ENCODE measurements around the gene BRINP1. TPM values are rescaled to one million over a fixed set of nuclear protein-coding genes. Genes with fewer than 3 reads are reported as not detected.

Gene BRINP1, protein sequence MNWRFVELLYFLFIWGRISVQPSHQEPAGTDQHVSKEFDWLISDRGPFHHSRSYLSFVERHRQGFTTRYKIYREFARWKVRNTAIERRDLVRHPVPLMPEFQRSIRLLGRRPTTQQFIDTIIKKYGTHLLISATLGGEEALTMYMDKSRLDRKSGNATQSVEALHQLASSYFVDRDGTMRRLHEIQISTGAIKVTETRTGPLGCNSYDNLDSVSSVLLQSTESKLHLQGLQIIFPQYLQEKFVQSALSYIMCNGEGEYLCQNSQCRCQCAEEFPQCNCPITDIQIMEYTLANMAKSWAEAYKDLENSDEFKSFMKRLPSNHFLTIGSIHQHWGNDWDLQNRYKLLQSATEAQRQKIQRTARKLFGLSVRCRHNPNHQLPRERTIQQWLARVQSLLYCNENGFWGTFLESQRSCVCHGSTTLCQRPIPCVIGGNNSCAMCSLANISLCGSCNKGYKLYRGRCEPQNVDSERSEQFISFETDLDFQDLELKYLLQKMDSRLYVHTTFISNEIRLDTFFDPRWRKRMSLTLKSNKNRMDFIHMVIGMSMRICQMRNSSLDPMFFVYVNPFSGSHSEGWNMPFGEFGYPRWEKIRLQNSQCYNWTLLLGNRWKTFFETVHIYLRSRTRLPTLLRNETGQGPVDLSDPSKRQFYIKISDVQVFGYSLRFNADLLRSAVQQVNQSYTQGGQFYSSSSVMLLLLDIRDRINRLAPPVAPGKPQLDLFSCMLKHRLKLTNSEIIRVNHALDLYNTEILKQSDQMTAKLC
- polyA plus RNA-seq (ENCODE audit: insufficient read length in 4 of 4): 1 to 10 TPM; 3.5 to 7.1 (median 5.9) TPM

DNA sequence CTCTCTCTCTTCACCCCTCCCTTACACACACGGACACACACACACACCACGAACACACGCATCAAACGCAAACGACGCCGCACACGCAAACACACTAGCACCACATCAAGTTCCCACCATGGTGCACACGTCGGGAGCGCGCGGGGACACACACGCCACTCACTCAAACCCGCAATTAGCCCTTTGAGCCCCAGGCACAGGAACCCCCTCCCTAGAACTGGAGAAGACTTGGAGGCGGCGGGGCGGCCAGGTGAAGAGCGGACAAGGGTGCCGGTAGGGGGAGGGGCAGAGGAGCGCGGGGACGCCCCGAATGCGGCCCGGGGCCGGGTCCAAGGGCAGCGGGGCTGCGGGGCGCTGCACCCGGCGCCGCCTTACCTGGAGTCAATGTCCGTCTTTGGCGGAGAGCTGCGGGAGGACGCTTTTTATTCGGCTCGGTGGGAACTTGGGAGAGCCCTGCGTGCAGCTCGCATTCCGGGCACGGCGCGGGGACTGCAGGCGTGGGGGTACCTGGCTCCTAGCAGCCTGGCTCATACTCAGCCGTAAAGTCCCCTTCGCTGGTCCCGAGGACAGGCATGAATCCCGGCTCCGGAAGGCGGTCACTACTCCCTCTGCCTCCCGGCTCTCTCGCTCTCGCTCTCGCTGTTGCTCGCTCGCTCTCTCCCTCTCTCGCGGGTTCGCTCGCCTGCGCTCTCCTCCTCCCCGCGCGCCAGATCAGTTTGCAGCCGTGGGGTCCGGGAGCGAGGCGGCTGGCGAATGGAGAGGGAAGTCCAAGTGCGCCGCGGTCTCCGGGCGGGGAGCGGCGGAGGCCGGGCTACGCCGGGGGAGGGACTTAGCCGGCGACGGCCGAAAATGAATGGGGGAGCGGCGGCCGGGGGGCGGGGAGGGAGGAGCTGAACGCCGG, at the start of gene BRINP1:
Gene BRINP1, minus strand, starts transcription at position 755 of the 901 bp plus-strand sequence. CDS start 56,080 bp downstream, outside the sequence.
- peak in 1 of 4 donors; percentile 40 for DNase-seq (ENCODE audit: low read depth in 4 of 4, low spot score in 3 of 4)

DNA sequence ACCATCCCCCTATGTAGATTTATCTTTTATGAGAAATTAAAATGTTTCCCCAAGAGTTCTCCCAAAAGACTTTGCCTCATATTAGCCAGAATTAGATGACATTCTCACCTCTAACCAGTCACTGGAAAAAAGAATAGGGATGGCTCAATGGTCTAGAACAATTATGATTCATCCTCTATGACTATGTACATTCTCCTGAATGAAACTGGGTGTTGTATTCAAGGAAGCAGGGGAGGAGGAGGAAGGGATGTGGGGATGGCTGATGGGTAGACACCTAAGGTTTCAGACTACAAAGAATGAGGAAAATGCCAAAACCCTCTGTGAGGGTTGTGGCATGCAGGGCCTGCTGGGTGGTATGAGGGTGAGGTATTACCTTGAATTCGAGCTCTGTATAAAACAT, 49.5 kb upstream of the BRINP1 start:
- DNase-seq (ENCODE audit: low read depth in 4 of 4, low spot score in 3 of 4): no peak

DNA sequence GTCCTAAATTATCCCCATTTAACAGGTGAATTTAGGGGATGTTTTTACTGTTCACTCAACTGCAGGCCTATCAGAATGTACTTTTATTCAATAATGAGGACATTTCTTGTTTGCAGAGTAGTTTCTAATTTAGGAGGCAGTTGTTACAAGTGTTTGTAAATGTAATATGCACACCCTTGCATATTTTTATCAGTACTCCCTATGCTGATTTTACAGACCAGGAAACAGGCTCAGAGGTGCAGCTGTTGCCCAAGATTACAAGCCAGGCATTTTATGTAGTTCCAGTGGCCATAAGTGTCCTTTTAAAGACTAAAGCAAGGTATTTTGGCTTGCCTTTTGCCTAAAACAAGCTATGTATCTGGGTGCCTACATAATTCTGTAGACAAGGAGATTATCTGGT, 47.6 kb upstream of the BRINP1 start:
- DNase-seq (ENCODE audit: low read depth in 4 of 4, low spot score in 3 of 4): no peak

DNA sequence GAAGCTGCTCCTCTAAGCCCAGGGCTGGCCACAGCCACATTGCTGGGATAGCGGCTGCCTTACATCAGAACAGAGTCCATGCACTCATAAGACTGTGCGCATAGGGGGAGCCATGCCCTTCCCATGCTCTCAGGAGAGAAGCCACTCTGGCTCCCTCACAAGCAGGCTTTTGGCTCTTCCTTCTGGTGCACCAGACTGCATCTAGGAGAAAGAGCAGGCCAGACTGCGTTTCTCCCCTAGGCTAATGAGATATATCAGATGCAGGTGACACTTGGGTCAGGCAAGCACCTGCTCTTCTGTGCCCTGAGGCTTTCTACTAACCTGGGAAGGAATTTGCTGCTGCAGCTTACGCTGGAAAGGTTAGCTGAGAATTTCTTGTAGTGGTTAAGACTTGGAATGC, 43.2 kb upstream of the BRINP1 start:
- DNase-seq (ENCODE audit: low read depth in 4 of 4, low spot score in 3 of 4): peak in 1 of 4 donors; percentile 1

DNA sequence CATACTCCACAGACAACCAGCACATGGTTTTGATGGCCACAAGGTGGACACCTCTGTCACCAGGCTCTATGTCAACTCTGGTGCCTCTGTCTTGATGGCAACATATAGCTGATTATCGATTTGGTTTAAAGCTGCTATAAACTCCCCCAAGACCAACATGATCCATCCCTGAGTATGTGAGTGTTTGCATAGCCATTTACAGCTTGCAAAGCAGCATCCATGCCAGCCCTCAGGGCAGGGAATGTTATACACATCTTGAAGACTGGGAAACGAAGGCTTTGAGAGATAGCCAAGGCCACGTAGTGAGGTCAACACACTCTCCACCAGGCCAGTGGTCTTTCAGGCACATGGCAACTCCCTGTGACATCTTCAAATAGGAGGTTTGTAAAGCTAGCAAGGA, 40.3 kb upstream of the BRINP1 start:
- DNase-seq (ENCODE audit: low read depth in 4 of 4, low spot score in 3 of 4): no peak

DNA sequence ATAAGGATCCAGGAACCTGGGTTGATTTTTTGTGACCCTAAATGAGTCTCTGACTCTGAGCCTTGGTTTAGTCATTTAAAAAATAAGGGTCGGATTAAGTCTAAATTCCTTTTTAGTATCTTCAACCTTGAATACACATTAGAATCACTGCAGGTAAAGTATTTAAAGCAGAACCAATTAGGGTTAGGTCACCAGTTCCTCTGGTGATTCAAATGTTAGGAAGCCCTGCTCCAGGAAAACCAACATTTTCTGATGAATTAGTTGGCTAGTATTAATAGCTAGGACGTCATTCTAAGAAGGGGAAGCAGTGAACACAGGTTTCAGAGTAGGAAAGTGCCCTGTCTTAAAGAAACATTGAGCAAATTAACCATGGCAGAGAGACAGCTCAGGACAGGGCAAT, 31.4 kb upstream of the BRINP1 start:
- no peak for DNase-seq (ENCODE audit: low read depth in 4 of 4, low spot score in 3 of 4)

DNA sequence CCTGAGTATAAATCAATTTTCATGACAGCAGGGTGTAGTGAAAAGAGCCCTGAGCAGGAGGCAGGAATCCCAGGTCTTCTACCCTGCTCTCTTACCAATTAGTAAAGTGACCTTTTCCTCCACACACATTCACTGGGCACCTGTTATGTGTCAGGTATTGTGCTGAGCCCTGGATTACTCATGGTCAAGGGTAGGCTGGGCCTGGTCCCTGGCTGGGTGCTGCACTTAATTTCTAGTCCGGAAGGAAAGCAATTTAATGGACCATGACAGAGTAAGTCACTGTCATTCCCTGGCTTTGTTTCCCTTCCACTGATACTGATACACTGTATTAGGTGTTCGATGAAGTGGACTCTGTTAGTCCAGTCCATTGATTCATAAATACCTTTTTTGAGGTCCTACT, 29.1 kb upstream of the BRINP1 start:
- no peak for DNase-seq (ENCODE audit: low read depth in 4 of 4, low spot score in 3 of 4)

DNA sequence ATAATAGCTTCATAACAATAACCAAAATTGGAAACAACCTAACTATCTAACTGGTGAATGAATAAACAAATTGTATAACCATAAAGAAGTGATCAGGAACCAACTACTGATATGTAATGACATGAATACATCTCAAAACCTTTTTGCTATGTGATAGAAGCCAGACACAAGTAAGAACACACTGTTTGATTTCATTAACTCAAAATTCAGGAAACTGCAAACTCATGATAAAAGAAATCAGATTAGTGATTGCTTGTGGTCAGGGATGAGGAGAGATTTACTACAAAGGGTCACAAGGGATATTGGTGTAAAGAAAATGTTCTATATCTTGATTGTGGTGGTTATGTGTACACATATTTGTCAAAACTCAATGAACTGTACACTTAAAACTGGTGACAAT, 22.6 kb upstream of the BRINP1 start:
- no peak for DNase-seq (ENCODE audit: low read depth in 4 of 4, low spot score in 3 of 4)

DNA sequence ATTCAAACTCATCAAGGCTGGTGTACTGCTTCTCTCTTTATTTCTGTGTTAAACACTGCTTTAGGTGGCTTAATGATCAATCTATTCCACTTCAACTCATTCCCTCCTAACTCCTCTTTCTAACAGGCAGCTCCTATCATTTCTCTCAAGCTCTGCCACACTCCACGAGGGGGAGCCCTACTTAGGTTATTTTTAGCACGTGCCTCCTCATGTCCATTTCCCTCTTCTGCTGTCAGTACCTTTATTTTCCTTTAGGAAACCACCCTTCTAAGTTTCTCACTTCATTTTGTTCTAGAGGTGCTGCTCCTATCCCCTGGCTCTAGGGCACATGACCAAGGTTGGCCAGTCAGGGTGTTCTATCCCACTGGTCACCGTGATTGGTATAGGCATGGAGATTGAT, 6.7 kb upstream of the BRINP1 start:
- no peak for DNase-seq (ENCODE audit: low read depth in 4 of 4, low spot score in 3 of 4)

DNA sequence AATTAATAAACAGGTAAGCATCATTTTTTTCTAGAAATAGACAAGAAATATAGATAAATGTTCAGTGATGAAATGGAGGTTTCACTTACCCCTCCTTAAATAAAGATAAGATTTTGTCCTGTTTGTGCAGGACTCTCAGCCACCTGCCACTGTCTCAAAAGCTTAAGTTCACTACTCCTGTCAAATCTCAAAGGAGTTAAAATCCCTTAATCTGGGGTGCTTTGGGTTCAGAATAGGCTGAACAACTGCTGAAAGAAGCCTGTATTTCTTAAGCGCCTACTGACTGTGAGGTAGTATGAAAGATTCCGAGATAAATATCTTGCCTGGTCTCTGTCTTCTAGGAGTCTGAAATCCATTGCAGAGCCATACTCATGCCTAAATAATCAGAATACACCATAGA, 3.7 kb upstream of the BRINP1 start:
- DNase-seq (ENCODE audit: low read depth in 4 of 4, low spot score in 3 of 4): no peak

DNA sequence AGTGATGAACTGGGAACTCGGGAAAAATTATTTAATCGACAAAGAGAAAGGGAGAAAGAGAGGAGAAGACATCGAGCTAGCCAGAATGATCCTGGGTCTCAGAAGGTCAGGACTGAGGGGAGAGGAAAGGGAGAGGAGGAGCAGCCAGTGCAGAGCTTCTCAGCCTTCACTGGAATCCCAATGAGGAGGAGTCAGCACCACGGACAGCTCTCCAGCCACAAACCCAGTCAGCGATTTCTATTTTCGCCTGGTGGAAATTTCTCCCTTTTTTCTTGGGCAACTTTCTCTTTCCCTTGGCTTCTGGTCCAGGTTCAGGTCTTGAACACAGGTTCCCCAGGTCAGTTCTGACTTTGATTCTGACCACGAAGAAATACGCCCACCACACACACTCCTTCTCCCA, 1.6 kb upstream of the BRINP1 start:
- DNase-seq (ENCODE audit: low read depth in 4 of 4, low spot score in 3 of 4): peak in 2 of 4 donors; percentile 44 to 65

DNA sequence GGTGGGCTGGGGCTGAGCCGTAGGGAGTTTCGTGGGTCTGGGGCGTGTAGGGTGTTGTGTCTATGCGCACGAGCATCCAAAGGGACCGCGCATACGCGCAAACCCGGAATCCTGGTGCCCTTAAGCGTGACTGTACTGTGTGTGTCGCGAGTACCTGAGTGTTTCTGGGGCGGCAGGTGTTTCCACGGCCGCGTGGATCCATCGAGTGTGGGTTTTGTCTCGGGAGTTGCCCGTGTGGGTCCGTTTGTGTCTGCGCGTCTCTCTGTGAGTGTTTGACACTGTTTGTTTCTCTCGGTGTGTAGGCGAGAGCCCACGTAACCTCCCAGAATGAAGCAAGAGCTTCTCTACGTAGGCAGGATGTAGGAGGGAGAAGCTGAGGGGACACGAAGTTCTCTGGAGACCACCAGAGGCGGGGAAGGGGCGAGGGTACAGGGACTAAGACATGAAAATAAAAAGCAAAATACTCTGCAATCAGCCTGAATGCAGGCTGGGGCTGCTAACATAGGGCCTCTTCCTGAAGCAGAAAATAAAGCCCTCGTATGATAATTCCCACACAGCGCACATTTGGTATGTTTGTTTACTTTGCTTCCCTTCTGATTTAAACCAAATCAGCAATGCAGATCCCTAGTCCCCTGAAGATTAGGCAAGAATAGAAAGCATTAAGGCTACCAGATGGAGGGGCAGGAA, 588 bp upstream of the BRINP1 start:
- DNase-seq (ENCODE audit: low read depth in 4 of 4, low spot score in 3 of 4): no peak

DNA sequence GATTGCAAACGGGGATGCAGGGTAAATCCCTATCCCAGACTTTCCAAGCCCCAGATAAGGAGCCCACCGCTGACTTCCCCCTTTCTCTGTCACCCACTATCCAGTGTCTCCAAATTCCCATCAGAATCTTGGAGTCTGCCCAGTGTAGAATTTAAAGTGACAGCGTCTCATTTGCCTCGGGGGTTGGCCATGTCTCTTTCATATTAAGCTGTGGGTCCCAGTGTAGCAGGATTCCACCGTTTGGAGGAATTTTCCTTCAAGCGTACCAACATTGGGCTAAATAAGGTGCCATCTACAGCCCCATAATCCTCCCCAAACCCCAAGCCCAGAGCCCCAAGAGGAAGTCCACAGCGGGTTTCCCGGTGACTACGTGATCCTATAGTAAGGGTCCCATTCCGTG, 1.1 kb downstream of the BRINP1 start:
- DNase-seq (ENCODE audit: low read depth in 4 of 4, low spot score in 3 of 4): no peak

DNA sequence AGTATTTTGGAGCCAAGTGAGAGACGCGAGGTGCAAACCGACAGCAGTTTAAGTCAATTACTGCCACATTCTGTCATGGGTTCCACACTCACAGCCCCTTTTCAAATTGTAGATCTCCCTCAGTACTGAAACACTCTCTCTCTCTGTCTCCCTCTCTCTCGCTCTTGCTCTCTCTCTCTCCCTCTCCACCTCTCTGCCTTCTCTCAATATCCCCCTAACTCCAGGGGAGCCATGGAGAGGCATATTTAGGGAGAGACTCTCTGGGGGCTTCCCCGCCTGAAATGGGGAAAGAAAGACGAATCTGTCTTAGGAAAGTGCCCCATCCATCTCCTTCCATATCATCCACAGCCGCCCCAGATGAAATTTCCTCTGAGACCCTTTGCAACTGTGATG, 1.6 kb downstream of the BRINP1 start:
- no peak for DNase-seq (ENCODE audit: low read depth in 4 of 4, low spot score in 3 of 4)

DNA sequence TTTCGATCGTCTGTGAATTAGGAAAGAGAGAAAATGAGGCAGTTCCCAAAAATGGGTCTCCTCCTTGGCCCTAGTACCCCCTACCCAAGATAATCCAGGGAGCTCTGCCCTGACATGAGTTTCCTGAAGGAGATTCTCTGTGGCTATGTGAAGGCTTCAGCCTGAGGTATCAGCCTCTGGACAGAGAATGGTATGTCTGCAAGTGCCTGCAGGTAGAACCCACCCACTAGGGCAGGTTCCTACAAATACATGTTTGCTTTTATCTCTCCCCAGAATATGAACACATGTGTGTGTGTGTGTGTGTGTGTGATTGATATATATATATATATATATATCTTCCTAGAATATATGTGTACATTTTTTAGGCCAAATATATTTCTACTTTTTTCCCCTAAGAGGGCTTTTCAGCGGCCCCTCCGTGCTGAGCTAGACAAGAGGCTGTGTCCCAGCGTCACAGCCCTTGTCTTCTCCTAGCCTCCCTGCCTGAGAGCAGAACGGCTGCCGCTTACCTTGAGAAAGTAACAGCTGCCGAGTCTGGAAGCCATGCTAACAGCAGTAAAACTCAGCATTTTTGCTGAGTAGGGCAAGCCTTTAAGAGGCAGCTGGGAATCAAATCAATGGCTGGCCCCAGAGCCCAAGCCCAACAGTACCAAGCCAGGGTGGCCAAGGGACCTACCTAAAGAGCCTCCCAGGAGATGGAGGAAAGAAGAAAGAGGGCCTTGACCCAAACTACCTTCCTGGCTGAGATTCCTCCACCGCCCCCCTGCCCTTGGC, 2.1 kb downstream of the BRINP1 start:
- no peak for DNase-seq (ENCODE audit: low read depth in 4 of 4, low spot score in 3 of 4)

DNA sequence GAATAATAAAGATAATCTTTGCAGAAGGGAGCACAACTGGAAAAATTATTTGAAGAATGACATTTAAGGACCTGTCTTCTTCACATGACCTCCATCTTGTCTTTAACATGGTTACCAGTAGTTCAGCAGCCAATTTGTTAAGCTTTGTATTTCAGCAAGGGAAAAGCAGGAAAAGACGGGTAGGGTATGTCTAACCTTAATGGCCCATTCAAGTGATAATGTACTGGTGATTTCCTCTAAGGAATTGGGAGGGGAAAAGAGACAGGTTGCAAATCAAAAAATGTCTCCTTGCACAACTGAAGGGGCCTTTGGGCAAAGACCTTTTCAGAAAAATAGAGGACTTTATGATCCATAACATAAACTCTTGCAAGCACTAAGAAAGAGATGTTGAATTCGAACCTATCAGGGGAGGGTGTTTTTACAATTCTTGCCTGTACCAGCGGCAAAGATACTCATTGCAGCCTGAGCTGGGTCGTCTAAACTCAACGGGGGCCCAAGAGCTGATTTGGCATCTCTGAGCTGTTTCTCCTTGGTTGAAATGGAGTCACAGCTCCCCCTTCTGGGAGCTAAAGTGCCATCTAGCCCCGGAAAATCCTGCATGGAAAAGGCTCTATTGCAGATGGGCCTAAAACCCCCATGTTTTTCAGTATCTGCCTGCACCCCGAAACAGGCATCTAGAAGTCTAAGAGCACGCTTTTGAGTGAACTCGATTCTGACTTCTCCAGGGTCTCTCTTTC, 3.8 kb downstream of the BRINP1 start:
- DNase-seq (ENCODE audit: low read depth in 4 of 4, low spot score in 3 of 4): peak in 1 of 4 donors; percentile 51

DNA sequence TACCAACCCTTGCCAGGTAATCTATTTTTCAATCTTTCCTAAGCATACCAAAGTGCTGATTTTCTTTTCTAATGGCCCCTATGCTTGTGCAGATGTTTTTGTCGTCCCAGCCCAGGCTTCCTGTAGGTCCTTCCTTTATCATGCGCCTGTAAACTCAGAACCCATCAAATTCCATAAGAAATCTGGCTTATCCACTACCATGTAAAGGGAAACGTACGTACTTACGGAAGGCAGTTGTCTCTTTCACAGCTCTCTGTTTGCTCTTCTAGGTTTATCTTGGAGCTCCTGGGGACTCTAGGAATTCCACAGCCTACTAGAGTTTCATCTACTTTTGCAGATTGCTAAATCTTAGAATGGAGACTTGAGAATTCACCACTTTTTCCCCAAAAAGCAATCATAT, 9.0 kb downstream of the BRINP1 start:
- no peak for DNase-seq (ENCODE audit: low read depth in 4 of 4, low spot score in 3 of 4)

DNA sequence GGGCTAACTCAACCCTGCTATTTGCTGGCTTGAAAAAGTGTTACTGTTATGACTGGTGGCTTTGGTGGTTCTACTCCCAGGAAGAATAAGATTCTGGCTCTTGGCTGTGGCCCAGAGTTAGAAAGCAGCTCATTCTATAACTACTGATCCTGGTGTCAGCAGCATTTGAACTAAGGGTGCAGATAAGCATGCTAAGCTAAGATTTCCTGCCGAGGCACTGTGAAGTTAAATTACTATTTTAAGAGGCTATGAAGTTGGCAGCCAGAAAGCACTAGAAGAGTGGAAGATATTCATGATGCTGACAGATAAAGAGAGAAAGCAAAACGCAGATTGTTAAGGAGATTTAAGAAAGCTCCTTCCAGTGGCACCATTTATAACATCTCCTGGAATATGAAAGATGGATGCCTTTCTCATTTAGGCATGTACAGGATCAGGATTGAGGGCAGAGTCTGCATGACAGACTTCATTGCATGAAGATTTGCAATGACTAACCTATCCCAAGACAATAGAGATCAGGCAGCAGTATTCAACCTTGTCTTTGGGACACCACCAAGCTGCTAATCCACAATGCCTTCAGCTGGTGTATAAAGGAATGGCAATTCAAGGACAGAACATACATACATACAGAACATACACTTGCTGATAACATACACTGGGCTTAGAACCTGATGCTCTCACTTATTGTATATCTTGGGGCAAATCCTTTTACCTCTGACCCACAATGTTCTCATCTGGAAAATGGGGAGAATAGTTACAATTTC, 11.7 kb downstream of the BRINP1 start:
- DNase-seq (ENCODE audit: low read depth in 4 of 4, low spot score in 3 of 4): no peak

All from right renal pelvis (tissue), 4 donors.